ENCODE results near the gene UQCR10.
A peak's percentile ranks its signal among the peaks of the same experiment; 100 is the strongest.

Gene UQCR10

DNA sequence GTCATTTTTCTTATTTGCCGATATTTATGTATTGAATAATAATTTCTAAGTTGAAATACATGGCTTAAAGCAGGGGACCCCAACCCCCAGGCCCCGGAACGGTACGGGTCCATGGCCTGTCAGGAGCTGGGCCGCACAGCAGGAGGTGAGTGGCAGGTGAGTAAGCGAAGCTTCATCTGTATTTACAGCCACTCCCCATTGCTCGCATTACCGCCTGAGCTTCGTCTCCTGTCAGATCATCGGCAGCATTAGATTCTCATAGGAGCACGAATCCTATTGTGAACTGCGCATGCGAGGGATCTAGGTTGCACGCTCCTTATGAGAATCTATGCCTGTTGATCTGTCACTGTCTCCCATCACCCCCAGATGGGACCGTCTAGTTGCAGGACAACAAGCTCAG lies 4.9 kb upstream of the UQCR10 start:
- no peak for DNase-seq (ENCODE audit: low spot score)

DNA sequence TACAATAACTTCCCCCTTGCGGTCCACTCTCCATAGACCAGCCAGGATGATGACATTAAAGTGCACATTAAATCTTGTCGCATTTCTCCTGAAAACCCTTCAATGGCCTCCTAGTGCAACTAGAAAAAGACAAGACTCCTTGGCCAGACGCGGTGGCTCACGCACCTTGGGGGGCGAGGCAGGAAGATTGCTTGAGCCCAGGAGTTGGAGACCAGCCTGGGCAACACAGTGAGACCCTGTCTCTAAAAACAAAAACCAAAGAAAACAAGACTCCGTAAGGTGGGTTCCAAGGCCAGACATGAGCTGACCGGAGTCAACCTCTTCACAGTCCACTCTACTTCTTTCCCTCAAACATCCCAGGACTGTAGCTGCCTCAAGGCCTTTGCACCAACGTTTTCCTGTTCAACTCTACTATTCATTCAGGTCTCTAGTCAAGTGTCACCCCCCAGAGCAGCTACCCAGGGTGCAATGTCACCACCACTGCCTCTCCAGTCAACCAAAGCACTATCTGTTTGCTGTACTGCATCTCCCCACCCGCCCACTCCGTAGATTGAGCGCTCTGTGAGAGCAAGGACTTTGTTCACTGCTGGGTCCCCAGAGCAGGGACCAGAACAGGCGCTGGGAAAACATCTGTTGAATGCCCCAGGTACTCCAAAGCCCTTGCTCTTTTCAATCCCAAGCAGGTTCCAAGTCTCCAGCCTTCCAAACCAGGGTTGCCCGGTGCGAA lies 1.1 kb upstream of the UQCR10 start:
- no peak for DNase-seq (ENCODE audit: low spot score)

DNA sequence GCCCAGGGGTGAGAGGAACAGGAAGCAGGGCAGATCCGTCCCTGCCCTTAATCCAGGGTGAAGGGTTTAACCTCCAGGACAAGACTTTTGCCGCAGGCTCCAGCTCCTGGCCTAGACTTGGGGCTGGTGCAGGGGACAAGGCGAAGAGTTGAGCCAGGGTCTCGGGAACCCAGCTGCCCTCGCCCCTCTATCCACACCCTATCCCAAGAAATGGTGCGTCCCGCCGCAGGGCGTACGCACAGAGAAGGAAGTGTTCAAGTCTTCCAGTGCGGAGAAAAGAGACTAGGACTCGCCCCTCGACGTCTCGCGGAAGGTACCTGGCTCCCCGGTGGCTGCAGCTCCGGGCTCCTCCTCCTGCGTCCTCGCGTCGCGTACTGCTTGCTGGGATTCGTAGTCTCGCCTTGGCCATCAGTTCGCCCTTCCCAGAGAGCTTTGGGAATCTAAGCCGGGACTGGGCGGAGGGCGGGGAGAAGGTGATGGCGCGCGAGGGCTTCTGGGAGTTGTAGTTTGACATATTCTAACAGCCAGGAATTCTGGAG lies 468 bp upstream of the UQCR10 start, which contains the start of gene ZMAT5:
Gene ZMAT5, minus strand, starts transcription at position 376 of the 539 bp plus-strand sequence. CDS start 18,463 bp downstream, outside the sequence.
- DNase-seq (ENCODE audit: low spot score) = peak; percentile 95

DNA sequence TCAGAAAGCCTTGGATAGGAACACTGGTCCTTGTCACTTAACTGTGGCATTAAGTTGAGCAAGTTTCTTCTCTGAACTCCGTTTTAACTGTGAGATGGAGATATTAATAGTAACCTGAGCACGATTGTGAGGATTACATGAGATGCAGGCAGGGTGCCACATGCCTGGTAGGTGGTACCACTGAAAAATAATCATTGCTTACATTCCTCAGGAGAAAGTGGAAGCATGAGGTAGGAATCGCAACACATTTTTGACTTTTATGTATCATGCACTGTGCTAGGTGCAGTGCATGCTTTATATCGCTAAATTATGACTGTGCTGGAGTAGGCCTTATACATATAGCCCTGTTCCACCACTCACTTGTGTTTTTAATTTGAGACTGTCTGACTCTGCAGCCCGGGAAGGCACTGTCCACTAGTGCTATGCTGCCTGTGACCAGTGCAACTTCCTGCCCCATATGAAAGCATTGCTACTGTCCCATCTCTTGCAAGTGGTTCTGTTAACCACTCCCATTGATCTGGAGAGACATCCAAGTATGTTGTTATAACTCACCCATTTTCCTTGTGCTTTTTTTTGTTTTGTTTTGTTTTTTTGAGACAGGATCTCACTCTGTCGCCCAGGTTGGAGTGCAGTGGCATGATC lies 1.0 kb downstream of the UQCR10 start:
- DNase-seq (ENCODE audit: low spot score) = no peak

DNA sequence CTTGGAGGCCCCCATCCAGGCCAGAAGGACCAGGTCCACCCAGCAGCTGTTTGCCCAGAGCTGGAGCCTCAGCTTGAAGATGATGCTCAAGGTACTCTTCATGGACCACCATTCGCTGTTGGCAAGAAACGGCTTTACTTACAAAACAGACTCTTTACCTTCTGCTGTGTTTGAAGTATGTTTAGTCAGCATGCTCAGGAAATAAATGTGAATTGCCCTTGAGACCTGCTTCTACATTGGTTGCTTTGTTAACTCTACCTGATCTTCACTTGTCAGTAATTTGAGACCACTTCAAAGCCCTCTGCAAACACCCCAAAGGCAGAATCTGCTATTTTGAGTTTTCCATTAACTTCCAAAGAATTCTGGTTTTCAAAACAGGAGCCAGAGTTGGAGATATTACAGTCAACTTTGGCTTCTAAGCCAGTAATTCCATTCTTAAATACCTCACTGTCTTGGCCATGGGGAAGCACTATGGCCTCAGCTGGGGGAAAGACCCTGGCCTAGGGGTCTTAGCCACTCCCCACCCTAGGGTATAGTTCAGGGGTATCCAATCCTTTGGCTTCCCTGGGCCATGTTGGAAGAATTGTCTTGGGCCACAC lies 2.7 kb downstream of the UQCR10 start:
- DNase-seq (ENCODE audit: low spot score) = no peak

DNA sequence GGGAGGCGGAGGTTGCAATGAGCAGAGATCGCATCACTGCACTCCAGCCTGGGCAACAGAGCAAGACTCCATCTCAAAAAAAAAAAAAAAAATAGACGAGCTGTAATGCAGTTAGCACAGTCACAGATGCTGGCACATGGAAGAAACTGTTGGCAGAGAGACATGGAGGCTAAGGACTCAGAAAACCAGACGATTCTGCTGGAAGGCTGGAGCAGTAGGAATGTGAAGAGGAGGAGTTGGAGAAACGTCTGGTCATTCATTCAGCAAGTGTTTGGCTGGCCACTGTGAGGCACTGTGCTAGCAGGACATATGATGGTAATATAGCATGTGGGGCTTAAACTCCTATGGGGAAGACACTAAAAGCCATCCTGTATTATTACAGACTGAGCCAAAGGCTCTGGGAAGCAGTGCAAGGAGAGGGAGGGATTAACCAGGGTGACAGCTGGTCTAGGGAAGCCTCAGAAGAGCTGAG lies 5.0 kb downstream of the UQCR10 start:
- no peak for DNase-seq (ENCODE audit: low spot score)

DNA sequence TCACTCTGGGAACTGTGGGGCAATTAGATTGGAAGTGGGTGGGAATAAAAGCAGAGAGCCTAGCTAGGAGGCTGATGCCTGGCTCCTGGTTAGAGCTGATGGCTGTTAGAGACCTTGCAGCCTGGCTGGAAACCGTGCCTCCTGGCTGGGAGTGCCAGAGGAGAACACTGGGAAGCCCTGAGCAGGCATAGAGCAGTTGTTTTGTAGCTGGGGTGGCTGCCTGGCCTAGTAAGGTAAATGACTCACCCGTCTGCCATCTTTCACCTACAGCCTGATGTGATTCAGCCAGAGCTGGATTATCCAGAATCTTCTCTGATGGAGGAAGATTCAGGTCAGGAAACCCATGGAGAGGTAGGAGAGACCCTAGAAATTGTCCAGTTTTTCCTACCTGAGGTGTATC lies 6.1 kb downstream of the UQCR10 start:
- no peak for DNase-seq (ENCODE audit: low spot score)

DNA sequence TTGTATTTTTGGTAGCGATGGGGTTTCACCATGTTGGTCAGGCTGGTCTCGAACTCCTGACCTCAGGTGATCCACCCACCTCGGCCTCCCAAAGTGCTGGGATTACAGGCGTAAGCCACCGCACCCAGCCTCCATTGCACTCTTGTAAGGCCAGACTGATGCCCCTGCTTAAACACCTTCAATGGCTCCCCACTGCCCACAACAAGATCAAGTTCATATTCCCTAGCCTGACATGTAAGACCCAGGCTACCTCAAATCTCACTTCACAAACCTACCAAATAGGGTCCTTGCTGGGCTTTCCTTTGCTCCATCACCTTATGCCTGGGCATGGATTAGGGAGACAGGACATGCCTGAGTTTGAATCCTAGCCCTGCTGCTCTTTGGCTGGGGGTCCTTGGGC lies 13.1 kb downstream of the UQCR10 start:
- no peak for DNase-seq (ENCODE audit: low spot score)

DNA sequence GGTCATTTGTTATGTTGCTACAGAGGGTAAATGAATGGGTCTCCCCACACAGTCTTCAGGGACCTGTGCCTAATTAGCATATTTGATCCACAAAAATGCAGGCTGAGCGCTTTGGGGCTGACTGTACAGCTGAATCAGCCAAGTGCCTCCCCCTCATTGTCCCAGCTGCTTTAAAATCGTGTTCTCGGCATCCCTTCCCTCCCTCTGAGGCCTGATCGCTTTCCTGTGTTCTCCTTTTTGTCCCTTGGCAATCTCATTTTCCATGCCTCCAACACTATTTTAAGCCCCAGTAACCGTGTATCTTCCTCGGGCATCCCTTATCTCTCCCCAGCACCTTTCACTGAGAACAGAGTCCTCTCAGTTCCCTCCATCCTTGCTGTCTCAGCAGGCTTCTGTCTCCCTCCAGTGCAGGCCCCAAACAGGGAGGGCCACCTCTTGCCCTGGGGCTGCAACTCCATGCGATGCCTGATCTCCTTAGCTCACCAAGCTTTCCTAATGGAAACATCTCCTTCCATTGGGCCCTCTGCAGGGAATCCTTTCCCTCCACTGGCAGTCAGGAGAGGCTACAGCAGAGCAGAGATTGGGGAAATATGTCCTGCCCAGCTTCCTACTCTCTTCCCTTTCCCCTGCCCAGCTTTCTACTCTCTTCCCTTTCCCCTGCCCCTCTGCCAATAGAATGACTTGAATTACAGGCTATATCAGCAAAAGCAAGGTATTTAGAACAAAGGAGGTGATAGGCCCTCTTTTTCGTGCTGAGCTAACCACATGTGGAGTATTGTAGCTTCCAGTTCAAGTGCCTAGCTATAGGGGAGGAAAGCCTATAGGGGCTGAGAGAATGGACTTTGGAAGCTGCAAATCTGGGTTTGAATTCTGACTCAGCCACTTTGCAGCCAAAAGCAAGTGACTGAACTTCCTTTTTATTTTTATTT lies 13.8 kb downstream of the UQCR10 start:
- DNase-seq (ENCODE audit: low spot score) = no peak

DNA sequence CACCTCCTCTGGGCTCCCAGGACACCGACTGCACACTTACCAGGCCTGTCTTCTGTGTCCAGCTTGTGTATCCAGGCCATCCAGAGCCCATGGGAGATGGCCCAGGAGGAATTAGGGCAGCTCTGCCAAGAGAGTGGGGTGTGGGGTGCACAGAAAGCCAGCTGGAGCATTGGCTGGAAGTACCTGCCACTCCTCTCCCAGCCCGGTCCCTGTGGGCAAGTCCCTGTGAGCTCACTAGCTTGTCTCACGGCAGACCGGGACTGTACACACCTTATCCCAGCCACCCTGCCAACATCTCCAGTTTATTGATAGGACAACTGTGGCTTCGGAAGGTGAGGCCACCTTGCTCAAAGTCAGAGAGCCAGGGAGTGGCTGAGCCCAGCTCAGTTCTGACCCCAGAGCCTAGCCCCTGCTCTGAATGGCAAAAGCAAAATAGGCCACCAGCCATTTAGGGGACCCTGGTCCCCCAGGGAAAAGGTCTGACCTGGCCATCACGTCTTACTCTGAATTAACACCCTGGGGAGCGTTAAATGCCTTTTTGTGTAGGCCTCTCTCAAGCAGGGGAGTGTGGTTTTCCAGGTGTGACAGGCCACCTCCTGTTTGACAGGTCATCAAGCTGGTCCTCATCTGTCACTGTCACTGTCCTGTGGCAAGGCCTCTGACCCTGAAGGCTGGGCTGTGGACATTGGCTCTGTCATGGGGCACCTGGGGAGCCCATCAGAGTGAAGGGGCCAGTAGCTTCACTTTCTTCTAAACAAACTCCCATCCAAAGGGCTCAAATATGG lies 15.1 kb downstream of the UQCR10 start:
- no peak for DNase-seq (ENCODE audit: low spot score)

DNA sequence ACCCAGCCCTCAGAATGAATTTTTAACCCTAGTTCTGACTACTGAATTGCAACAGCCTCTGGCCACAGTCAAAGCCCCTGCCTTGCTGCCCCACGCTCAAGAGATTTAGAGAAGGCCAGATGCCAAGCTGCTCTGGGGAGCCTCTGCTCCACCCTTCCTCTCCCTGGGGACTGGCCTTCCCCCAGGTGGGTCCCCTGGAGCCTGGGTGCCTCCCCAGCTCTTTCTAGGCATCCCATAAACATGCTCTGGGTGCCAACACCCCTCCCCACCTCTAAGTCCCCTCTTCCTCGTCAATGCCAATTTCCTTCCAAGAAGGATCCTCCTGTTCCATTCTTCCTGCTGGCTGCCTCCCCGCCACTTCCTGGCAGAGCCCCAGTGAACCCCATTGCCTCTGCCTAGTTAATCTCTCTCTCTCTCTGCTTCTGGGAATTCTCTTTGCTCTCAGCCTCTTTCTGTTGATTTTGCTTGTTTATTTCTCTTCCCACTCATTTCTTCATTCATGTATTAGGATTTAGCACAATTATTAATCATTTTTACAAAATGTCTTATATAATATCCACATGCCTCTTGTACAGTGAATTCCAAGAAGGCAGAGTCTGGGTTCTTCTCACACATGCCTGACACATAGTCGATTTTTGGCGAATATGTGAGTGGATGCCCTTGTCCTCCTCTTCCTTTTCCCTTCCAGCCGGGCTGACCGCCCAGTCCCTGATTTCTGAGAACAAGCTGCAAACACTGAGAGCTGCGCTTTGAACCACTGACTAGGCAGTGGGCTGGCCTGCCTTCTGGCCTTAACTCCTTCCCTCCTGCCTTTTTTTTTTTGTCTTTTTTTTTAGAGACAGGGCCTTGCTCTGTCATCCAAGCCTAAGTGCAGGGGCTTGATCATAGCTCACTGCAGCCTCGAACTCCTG lies 17.5 kb downstream of the UQCR10 start:
- no peak for DNase-seq (ENCODE audit: low spot score)

DNA sequence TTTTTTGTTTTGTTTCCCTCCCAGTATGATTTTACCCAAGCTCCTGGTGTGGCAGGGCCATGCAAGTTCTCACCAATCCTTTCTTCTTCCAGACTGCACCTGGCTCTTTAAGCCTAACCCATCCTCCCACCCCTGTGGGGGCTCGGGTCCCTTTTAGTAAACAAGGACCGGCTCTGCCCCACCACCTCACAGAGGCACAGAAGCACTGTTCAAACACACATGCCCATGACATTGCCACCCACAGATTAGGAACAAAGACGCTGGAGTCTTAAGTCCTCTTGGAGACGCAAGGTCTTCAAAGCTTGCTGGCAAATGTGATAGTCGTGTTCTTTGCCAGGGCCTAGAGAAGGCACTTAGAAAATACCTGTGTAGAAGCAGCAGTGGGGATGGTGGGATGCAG lies 18.9 kb downstream of the UQCR10 start:
- no peak for DNase-seq (ENCODE audit: low spot score)

DNA sequence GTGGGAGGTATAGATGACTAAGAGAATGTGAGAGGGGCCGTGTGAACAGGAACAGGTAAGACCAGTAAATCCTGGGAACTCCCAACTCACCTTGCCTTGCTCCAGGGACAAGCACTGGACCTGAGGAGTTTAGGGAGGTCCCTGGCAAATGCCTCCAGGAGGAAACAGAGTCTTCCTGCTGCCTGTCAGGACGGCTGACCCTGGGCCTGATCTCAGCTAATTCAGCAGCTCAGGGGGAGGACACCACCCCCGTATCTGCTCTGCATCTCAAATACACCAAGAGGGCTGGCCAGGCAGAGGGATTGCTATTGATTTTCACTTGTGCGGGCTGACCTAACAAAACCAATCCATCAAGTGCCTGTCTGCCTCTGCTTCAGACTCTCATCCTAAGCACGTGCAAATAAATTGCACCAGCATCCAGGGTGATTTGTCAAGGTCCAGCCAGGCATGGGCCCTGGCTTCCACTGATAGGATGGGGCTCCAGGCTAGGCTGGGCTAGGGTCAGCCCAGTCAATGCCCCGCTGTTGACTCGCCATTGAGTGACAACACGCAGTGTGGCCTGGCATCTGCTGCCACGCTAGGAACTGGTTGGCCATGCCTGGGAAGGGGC lies 20.3 kb downstream of the UQCR10 start:
- no peak for DNase-seq (ENCODE audit: low spot score)

DNA sequence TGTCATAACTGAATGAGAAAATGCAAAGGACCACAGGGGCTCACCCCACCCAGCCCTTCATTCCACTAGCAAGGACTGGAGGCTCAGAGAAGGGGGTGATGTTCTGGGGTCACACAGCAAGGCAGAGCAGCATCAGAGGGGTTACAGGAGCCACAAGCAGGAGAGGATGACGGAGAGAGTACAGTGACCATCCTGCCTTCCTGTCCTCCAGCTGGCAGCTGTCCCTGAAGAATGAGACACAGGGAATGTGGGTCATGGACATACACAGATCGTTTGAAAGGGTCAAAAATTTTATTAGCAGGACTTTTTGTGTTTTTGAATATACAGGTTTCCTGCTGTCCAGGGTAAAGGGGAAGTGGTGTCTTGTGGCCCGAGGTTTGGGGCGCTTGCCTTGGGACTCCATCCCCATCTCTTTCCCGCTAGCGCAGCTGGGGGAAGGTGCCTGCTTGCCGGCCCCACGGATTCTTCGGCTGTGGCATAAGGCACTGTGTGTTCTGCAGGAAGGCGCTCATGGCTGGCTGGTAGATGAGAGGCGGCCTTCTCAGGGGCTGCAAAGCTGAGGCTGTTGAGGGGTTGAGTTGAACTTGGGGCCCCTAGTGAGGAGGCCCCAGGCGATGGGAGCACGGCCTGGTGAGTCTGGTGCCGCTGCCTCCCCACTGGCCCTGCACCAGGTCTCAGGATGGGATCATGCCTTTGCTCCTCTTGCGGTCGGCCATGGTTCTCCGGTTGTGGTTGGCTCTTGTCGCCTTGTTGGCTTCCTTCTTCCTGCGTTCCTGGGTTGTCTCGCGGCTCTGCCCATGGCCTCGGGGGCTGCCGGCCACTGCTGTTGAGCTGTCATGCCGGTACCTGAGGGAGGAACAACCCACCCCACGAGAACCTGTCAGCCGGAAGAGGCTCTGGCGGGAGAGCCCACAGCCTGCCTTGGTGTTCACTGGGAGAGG lies 21.4 kb downstream of the UQCR10 start:
- DNase-seq (ENCODE audit: low spot score) = no peak

DNA sequence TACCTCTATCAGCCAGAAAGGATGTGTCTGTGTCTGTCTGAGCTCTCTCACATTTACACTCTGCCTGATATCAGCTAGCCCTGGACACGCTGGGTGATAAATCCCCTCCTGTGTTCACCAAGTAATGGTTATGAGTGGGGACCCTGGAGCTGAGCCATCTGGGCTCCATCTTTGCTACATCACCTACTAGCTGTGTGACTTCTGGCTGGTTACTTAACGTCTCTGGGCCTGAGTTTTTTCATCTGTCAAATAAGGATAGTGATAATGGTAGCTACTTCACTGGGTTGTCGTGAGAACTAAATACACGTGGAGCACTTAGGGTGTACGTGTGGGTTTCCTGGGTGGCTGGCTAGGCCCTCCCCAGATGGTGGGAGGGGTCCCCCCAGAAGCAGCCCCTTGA lies 22.9 kb downstream of the UQCR10 start:
- DNase-seq (ENCODE audit: low spot score) = no peak

DNA sequence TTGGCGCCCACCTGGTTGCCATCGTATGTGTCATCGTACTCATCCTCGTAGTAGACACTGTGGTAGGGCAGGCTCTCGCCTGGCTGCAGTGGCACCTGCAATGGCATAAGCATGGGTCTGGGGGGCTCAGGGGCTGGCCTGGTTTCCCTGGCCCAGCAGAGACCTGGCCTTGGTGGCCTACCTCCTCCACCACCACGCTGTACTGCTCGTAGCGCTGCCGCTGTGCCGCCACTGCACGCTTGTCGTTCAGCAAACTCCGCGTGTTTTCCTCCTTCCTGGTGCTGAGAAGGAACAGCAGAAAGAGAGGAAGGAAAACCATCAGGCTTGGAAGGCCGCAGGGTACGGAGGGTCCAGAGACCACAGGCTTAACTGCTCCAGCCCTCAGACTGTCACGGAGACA lies 26.2 kb downstream of the UQCR10 start:
- no peak for DNase-seq (ENCODE audit: low spot score)

DNA sequence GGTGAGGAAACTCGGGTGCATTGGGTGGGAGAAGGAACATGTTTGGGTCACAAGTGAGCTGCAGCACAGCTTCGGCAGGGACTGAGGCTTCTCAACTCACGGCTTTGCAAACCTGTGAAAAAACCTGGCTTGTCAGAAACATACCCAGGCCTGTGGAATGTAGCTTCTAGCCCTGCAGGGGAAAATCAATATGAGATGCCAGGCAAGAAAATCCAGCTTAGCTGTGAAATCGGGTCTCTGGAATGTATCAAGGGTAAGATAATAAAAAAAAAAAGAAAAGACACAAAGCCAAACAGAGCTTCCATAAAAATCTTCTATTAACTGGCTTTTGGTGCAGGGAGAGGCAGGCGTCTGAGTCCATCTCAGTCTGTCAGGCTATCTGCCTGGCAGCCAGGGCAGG lies 28.5 kb downstream of the UQCR10 start:
- no peak for DNase-seq (ENCODE audit: low spot score)

DNA sequence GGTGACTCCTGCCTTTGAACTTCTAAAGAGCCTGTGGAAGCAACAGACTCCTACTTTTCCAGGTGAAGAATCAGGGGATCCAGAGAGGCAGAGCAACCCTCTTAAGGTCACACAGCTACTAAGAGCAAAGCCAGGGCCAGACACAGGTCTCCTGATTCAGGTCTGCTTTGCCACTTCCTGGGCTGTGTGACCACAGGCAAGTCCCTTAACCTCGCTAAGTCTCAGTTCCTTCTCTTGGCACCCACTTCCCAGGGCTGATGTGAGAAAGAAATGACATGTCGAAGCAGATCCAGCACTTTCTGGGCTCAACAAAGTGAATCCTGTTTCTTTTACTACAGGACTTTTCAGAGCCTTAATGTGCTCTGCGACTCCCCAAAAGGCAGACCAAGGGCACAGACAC lies 30.2 kb downstream of the UQCR10 start:
- no peak for DNase-seq (ENCODE audit: low spot score)

Measured in CD4-positive, alpha-beta T cell treated with Interleukin-15 for 4 hours (primary cell).